Tibial nerve (tissue), 4 donors: Measurements from ENCODE around the gene LHPP. TPM values are rescaled to one million over a fixed set of nuclear protein-coding genes. Genes with fewer than 3 reads are reported as not detected.
A peak's percentile ranks its signal among the peaks of the same experiment; 100 is the strongest.

Experiments
- DNase-seq, 2 donors: peaks; one replicate each; pipeline ENCODE4 v3.0.0-alpha.2; 2019; ENCODE audit warnings: low spot score in 2 of 2
- H3K27ac ChIP-seq, 4 donors: fragments of 200-600 bp; sonication (generic) in 3 of 4; one replicate each; pipeline ENCODE4 v1.5.1; 2017 to 2019; ENCODE audit warnings: mild to moderate bottlenecking in 1 of 4
- H3K27me3 ChIP-seq, 2 donors: fragments of 200-600 bp; sonication (generic) in 1 of 2; one replicate each; pipeline versions ENCODE4 v1.5.1 to v1.6.0; 2017 to 2019
- H3K36me3 ChIP-seq, 3 donors: fragments of 200-600 bp; sonication (generic); one replicate each; pipeline ENCODE4 v1.5.1; 2018 to 2019
- H3K4me1 ChIP-seq, 4 donors: fragments of 200-600 bp; sonication (generic) in 3 of 4; one replicate each; pipeline ENCODE4 v1.5.1; 2017 to 2019
- H3K4me3 ChIP-seq, 4 donors: fragments of 200-600 bp; sonication (generic) in 3 of 4; one replicate each; pipeline ENCODE4 v1.5.1; 2017 to 2019; ENCODE audit warnings: mild to moderate bottlenecking in 1 of 4, moderate library complexity in 1 of 4
- H3K9me3 ChIP-seq, 4 donors: fragments of 200-600 bp; sonication (generic) in 3 of 4; one replicate each; pipeline ENCODE4 v1.5.1; 2017 to 2019
- EP300 ChIP-seq, 2 donors: sonication (generic); formaldehyde crosslinking; IDR thresholded peaks; one replicate each; pipeline ENCODE4 v1.6.1; 2017; ENCODE audit warnings: antibody characterized with exemption in 2 of 2, mild to moderate bottlenecking in 1 of 2
- POLR2A ChIP-seq, 2 donors: fragments of 450-650 bp; IDR thresholded peaks; one replicate each; pipeline ENCODE4 v1.6.1; 2017; ENCODE audit warnings: antibody characterized with exemption in 2 of 2, mild to moderate bottlenecking in 2 of 2, moderate library complexity in 2 of 2
- WGBS, 2 donors: methylation state at CpG; one replicate each; pipeline ENCODE4 v1.1.5; 2018; 5-methylcytosine and 5-hydroxymethylcytosine counted together
- total RNA-seq, 4 donors: library from RNA; depleted of rRNA; stranded (reverse); fragments of >200 nt; gene quantifications; one replicate each; pipeline ENCODE4 v1.1.0, GENCODE V29; 2016
- TF ChIP-seq, protein P1 (sequence below), 5 experiments: fragments of 200-600 bp in 3 of 5; fragments of 450-650 bp in 2 of 5; sonication (generic) in 3 of 5; IDR thresholded peaks; one replicate each; pipeline ENCODE4 v1.5.1; 2016 to 2019; ENCODE audit warnings: antibody characterized with exemption in 5 of 5, mild to moderate bottlenecking in 3 of 5, moderate library complexity in 2 of 5

LHPP gene
- total RNA-seq, 4 donors from 2014 or later = 25.5 to 211 (median 123) TPM

DNA sequence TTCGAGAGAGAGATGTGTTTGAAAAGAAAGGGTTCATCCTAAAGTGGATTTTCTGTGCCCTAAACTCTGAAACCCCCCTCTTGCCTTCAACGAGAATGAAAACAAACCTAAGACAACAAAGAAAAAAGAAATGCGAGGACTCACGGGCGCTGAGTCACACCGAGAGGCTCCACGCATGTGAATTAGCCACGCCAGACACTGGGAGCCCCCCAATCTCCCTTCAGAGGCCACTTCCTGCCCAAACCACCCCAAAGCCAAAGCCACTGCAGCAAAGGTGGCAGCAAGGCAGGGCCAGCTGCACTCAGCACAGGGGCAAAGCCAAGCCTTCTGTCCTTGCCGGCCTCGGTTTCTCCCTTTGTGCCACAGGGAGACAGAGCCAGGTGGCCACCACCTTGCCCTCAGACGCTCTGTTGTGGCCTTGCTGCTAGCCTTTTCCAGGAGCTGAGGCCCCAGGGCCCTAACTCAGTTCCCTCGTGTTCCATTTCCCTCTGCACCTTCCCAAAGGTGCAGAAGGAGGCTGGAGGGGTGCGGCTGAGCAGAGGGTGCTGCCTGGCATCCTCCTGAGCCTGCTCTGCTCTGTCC is 189.3 kb downstream of the LHPP start:
- Histone ChIP-seq H3K9me3 (no peaks in the 10 kb centered on the region), H3K27ac (peak overlapping the region in 3 of 4 donors; percentile 82 to 91 (median 83)), H3K27me3 (no peaks in the 10 kb centered on the region), H3K4me1 (peaks cover 5 to 99% (median 83%) of the 10 kb centered on the region in 4 donors), H3K4me3 (no peak overlapping the region), H3K36me3 (peaks cover 0 to 6% (median 0%) of the 10 kb centered on the region in 3 donors)
- DNase-seq = no peak
- TF ChIP-seq POLR2A (IDR thresholded peaks at IDR 0.05) (no peak), EP300 (IDR thresholded peaks at IDR 0.05) (no peak)
- TF ChIP-seq, protein P1, sequence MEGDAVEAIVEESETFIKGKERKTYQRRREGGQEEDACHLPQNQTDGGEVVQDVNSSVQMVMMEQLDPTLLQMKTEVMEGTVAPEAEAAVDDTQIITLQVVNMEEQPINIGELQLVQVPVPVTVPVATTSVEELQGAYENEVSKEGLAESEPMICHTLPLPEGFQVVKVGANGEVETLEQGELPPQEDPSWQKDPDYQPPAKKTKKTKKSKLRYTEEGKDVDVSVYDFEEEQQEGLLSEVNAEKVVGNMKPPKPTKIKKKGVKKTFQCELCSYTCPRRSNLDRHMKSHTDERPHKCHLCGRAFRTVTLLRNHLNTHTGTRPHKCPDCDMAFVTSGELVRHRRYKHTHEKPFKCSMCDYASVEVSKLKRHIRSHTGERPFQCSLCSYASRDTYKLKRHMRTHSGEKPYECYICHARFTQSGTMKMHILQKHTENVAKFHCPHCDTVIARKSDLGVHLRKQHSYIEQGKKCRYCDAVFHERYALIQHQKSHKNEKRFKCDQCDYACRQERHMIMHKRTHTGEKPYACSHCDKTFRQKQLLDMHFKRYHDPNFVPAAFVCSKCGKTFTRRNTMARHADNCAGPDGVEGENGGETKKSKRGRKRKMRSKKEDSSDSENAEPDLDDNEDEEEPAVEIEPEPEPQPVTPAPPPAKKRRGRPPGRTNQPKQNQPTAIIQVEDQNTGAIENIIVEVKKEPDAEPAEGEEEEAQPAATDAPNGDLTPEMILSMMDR (IDR thresholded peaks at IDR 0.05) = no peak
- 62 to 76% methylated on average over 12 to 13 of the region's 13 CpGs for WGBS, 2 donors

DNA sequence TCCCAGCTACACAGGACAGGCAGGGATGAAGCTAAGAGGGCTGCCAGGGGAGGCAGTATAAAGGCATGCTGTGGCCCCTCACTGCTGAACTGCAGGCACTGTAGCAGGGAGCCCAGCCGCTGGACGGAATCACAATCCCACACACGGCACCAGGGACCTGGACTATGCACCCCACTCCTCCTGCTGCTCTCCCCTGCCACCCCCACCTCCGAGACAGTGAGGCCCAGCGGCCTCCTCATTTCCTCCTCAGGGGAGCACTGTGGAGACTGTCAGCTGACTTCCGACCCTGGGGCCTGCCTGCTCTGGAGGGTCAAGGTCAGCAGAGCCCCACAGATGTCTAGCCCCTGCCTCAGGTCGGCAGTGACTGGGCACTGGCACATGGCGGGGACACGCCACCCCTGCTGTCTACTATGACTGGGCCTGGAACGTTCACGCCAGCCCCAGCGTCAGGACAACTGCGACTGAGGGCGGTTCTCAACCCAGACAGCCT is 189.8 kb downstream of the LHPP start:
- no peaks in the 10 kb centered on the region for H3K27me3 ChIP-seq
- no peaks in the 10 kb centered on the region for H3K9me3 ChIP-seq
- no peak for DNase-seq
- H3K36me3 ChIP-seq = peaks cover 0 to 12% (median 0%) of the 10 kb centered on the region in 3 donors
- H3K4me1 ChIP-seq = peaks cover 5 to 99% (median 80%) of the 10 kb centered on the region in 4 donors
- H3K27ac ChIP-seq = peak overlapping the region in 3 of 4 donors; percentile 82 to 91 (median 83)
- WGBS, 2 donors = 75 to 85% methylated on average over 5 to 14 of the region's 14 CpGs
- no peak overlapping the region for H3K4me3 ChIP-seq
- TF ChIP-seq POLR2A (IDR thresholded peaks at IDR 0.05) = no peak
- no peak for TF ChIP-seq EP300 (IDR thresholded peaks at IDR 0.05)
- TF ChIP-seq, protein P1 (IDR thresholded peaks at IDR 0.05) = no peak

DNA sequence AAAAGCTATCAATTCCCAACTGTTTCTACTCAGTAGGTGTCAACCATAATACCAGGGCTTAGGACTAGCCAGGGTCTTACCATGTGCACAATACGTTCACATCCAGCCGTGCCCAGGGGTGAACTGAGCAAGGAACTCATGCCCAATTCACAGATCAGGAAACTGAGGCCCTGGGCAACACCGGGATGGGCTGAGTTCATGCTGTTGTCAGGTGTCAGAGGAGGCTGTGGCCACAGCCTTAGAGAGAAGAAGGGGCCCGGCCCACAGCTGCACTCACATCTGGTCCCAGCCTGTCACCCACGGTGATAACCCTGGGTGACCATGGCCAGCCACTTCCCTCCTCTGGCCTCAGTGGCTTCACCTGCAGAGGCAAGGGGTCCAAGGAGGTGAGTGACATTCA is 190.6 kb downstream of the LHPP start:
- Histone ChIP-seq H3K4me3 (no peak overlapping the region), H3K27ac (peak overlapping the region in 3 of 4 donors; percentile 35 to 91 (median 82)), H3K27me3 (no peaks in the 10 kb centered on the region), H3K4me1 (peaks cover 0 to 96% (median 75%) of the 10 kb centered on the region in 4 donors), H3K9me3 (no peaks in the 10 kb centered on the region), H3K36me3 (peaks cover 0 to 13% (median 0%) of the 10 kb centered on the region in 3 donors)
- WGBS, 2 donors = 94% methylated on average over 5 of the region's 5 CpGs
- DNase-seq = no peak
- TF ChIP-seq, protein P1 (IDR thresholded peaks at IDR 0.05) = no peak
- TF ChIP-seq POLR2A (IDR thresholded peaks at IDR 0.05) = no peak
- no peak for TF ChIP-seq EP300 (IDR thresholded peaks at IDR 0.05)

DNA sequence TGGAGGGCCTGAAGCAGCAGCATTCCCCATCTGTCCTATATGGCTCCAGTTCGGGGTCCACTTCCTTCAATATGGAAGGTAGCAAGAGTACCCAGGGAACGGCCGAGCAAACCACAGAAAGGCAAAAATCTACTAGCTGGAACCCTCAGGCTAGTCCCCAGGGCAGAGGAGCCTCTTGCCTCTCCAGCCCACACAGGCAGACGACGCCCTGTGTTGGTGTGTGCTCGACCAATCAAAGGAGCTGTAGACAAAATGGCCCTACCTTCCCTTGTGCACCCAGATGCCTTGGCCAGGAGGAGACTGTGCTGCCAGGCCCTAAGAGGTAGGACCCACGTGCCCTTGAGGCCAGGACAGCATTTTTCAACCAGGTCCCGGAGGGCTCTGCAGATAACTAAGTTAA is 191.1 kb downstream of the LHPP start:
- Histone ChIP-seq H3K4me1 (peaks cover 0 to 96% (median 72%) of the 10 kb centered on the region in 4 donors), H3K27me3 (no peaks in the 10 kb centered on the region), H3K27ac (peak overlapping the region in 3 of 4 donors; percentile 35 to 91 (median 82)), H3K9me3 (no peaks in the 10 kb centered on the region), H3K36me3 (peaks cover 0 to 13% (median 0%) of the 10 kb centered on the region in 3 donors), H3K4me3 (no peak overlapping the region)
- no peak for TF ChIP-seq EP300 (IDR thresholded peaks at IDR 0.05)
- no peak for DNase-seq
- 69 to 71% methylated on average over 7 of the region's 8 CpGs for WGBS, 2 donors

DNA sequence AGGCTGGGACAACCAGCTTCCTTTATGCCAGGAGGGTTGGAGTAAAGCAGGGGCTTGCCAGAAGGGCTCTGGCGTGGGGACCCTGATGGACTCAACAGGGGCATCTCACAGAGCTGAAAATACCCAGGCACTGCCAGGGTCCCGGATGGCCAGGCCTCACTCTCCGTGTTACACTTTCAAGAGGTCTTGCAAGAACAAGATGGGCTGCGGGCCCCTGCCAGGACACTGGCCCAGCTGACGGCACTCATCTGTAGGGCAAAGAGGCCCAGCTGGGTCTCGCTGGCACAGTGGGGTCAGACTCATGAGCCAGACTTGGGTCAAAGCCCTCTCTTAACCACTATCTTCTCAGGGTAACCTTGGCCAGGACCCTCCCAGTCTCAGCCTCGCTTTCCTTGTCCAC is 191.7 kb downstream of the LHPP start:
- no peak overlapping the region for H3K4me3 ChIP-seq
- WGBS, 2 donors = 73 to 80% methylated on average over 6 to 7 of the region's 7 CpGs
- no peaks in the 10 kb centered on the region for H3K9me3 ChIP-seq
- peaks cover 0 to 96% (median 71%) of the 10 kb centered on the region in 4 donors for H3K4me1 ChIP-seq
- no peak for DNase-seq
- peaks cover 0 to 13% (median 0%) of the 10 kb centered on the region in 3 donors for H3K36me3 ChIP-seq
- peak overlapping the region in 3 of 4 donors; percentile 35 to 91 (median 84) for H3K27ac ChIP-seq
- TF ChIP-seq EP300 (IDR thresholded peaks at IDR 0.05) = no peak
- TF ChIP-seq, protein P1 (IDR thresholded peaks at IDR 0.05) = no peak
- TF ChIP-seq POLR2A (IDR thresholded peaks at IDR 0.05) = no peak
- no peaks in the 10 kb centered on the region for H3K27me3 ChIP-seq
